Epidermal melanocyte (primary cell): ENCODE data around the gene SLCO2B1.
"Not testable (repeated sequence)": the region's sequence is repeated elsewhere in the genome, so short reads cannot be mapped to it uniquely, and the experiment has no call there.

Source experiments
- DNase-seq: peaks from one replicate; pipeline ENCODE4 v3.0.0; 2011; ENCODE audit warnings: low spot score; ENCODE audit not compliant: insufficient read length

The SLCO2B1 gene, protein sequence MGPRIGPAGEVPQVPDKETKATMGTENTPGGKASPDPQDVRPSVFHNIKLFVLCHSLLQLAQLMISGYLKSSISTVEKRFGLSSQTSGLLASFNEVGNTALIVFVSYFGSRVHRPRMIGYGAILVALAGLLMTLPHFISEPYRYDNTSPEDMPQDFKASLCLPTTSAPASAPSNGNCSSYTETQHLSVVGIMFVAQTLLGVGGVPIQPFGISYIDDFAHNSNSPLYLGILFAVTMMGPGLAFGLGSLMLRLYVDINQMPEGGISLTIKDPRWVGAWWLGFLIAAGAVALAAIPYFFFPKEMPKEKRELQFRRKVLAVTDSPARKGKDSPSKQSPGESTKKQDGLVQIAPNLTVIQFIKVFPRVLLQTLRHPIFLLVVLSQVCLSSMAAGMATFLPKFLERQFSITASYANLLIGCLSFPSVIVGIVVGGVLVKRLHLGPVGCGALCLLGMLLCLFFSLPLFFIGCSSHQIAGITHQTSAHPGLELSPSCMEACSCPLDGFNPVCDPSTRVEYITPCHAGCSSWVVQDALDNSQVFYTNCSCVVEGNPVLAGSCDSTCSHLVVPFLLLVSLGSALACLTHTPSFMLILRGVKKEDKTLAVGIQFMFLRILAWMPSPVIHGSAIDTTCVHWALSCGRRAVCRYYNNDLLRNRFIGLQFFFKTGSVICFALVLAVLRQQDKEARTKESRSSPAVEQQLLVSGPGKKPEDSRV

DNA sequence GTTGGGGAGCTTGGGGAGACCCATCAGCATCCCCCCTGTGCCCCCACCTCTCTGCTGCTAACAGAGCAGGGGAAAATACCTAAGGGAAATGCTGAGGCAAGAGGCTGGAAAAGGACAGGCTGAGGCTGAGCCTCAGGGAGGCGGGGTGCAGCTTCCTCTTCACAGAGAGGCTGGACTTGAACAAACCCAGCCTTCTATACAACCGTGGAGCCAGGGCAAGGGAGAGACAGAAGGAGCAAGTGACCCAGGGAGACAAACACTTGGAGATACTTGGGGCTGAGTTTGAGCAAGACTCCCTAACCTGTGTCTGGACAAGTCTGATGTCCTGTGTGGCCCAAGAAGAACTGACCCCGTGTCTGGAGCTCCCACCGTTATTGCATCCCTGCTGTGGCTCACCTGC lies at the start of gene SLCO2B1:
Gene SLCO2B1, plus strand, starts transcription at position 229 of the 400 bp plus-strand sequence. CDS start 275 bp downstream, outside the sequence.
- no peak for DNase-seq

DNA sequence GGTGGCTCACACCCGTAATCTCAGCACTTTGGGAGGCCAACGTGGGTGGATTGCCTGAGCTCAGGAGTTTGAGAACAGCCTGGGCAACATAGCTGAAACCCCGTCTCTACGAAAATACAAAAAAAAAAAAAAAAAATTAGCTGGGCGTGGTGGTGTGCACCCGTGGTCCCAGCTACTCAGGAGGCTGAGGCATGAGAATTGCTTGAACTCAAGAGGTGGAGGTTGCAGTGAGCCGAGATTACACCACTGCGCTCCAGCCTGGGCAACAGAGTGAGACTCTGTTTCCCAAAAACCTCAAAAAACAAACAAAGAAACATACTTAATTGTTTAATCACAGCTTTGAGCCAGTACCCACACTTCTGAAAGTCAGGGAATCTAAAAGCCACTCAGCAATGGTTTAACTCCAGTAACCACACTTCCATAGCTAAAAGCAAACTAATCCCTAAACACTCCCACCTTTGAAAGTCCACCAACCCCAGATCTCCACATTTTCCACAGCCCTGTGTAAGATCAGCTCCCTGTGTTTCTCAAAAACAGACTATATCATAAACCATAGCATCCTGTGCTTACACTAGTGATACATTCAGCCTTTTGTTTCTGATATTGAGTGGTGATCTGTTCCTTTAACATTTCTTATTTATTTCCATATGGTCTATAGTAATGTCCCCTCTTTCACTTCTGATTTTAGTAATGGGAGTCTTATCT lies 49.3 kb upstream of the SLCO2B1 start:
- DNase-seq, result no peak

DNA sequence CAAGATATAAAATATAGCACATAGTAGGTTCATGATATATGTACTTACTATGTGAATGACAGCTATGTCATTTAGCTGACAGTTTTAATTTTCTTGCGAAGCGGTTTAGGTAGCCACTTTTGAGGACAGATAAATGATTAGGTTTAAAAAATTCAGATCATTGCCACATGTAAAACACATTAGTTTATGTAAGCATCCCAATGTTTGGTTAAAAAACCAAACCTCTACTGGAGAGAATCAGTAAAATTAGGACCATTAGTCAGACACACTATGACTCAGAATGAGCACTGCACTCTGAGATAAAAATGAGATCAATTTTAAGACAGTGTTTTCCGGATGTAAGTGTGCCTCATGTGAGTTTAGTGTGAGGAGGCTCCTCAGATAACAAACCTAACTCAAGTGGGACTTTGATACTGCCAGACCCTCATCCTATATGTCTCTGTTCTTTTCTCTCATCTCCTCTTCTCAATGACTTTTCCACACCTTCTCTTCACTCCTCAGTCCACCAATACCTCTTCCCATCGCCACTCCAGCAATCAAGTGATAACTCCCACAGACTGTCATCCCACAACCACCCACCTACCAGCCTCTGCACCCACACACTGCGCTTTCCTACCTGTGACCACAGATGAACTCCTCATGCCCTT lies 47.4 kb upstream of the SLCO2B1 start:
- no peak for DNase-seq

DNA sequence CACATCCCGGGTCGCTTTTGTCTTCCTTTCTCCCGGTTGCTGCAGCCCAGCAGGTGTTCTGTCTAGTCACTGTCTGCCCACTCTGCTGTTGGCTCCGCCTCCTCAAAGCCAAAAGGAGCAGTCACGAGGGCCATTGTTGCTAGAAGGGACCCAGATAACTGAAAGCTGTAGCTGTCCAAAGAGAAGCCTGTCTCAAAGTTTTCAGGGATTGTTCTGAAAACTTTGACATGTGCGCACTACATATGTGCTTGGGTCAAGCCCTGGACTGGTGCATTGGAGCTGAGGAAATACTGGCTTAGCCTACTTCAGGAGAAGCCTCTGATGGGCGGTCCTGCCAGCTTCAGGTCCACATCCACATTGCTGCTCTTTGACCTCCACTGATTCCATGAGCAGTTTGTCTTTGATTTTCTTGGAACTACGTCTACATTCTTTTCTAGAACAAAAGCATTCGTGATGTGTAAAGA lies 45.4 kb upstream of the SLCO2B1 start:
- no peak for DNase-seq

DNA sequence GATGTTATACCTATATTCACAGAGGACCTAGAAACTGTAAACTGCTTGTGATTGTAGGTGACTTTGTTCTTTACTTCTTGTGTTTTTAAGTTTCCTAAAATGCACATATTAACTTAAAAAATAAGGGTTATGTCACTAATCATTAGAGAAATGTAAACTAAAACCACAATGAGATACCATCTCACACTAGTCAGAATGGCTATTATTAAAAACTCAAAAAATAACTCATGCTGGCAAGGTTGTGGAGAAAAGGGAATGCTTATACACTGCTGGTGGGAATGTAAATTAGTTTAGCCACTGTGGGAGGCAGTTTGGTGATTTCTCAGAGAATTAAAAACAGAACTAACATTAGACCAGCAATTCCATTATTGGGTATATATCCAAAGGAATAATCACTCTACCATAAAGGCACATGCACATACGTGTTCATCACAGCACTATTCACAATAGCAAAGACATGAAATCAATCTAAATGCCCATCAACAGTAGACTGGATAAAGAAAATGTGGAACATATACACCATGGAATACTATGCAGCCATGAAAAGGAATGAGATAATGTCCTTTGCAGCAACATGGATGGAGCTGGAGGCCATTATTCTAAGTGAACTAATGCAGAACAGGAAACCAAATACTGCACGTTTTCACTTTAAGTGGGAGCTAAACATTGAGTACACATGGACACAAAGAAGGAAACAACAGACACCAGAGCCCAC lies 44.8 kb upstream of the SLCO2B1 start:
- not testable (repeated sequence) for DNase-seq

DNA sequence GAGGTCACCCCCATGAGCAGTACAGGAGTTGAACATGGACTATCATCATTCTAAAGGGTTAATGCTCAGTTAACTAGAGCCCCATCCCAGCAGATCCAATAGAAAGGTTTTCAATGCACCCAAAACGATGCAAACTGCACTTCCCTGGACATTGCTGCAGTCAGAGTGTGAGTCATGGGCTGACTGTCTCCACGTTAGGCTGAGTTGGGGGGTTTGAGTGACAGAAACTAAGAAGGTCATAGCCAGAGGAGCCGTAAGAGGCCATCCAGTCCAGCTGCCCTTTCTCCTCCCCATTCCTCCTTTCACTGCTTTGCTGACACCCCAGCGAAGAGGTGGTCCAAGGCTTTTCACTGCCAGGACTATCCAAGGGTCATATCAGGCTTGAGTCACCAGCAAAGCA lies 43.7 kb upstream of the SLCO2B1 start:
- no peak for DNase-seq

DNA sequence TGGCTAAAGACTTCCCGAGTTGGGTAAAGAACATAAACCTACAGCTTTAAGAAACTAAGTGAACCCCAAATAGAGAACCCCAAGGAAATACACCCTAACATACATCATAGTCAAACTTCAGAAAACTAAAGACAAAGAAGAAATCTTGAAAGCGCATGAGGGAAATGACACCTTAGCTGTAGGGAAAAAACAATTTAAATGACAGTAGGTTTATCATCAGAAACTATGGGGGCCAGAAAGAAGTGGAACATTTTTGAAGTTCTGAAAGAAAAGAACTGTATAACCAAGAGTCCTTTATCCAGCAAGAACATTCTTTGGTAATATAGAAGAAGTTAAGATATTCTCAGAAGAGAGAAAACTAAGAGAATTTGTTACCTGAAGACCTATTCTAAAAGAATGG lies 38.7 kb upstream of the SLCO2B1 start:
- no peak for DNase-seq

DNA sequence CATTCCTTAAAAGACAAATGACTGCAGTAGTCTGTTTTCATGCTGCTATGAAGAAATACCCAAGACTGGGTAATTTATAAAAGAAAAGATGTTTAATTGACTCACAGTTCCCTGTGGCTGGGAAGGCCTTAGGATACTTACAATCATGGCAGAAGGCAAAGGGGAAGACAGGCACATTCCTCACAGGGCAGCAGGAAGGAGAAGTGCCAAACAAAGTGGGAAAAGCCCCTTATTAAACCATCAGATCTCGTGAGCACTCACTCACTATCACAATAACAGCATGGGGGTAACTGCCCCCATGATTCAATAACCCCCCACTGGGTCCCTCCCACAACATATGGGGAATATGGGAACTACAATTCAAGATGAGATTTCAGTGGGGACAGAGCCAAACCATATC lies 37.9 kb upstream of the SLCO2B1 start:
- no peak for DNase-seq

DNA sequence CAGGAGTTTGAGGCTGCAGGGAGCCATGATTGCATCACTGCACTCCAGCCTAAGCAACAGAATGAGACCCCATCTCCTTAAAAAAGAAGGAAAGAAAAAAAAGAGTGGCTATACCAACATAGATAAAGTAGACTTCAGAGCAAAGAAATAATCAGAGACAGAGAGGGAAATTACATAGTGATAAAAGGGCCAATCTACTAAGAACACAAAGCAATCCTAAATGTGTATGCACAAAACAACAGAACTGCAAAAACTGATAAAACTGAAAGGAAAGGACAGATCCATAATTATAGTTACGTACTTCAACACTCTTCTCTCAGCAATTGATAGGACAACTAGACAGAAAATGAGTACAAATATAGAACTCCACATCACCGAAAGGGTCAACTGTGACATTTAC lies 36.4 kb upstream of the SLCO2B1 start:
- no peak for DNase-seq

DNA sequence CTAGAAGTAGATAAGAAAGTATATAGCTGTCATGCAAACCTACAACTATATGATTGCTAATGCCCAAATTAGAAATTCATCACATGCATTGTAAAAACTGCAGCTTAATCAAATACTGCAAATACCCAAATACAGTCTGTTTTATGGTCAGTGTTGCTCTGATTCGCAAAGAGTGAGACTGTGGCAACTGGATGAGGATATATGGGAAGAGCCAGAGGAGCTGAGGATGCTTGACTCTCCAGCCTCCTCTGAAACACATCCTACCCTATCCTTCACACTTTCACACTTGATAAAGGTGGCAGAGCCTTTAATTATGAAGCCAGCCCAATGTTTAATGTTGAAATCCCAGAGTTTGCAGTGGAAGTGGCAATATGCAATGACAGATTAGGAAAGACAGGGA lies 32.3 kb upstream of the SLCO2B1 start:
- no peak for DNase-seq

DNA sequence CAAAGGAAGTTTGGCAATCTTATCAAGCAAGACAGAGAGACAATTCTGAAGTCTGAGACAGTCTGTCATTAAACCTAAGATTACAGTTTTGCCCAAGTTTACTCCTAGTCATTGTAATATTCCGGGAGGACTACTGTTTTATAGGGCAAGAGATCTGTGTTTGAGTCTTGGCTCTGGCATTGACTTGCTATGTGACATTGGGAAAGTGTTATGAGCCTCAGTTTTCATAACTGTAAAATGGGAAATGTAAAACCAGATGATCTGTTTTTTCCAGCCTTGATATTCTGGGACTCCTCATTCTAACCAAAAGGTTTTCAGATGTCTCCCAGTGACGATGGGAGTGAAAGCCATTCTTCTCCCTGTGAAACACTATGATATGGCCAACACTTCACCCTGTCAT lies 24.3 kb upstream of the SLCO2B1 start:
- no peak for DNase-seq

DNA sequence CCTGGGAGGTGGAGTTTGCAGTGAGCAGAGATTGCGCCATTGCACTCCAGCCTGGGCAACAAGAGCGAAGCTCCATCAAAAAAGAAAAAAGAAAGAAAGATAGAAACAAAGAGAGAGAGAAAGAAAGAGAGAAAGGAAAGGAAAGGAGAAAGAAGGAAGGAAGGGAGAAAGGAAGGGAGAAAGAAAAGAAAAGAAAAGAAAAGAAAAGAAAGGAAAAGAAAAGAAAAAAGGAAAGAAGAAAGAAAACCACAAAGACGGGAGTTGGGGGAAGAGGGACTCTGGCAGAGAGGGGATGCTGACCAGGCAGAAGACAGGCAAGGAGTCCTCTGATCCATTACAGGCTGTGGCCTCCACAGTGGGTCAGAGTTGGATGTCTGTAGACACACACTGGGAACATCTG lies 18.8 kb upstream of the SLCO2B1 start:
- DNase-seq, result no peak

DNA sequence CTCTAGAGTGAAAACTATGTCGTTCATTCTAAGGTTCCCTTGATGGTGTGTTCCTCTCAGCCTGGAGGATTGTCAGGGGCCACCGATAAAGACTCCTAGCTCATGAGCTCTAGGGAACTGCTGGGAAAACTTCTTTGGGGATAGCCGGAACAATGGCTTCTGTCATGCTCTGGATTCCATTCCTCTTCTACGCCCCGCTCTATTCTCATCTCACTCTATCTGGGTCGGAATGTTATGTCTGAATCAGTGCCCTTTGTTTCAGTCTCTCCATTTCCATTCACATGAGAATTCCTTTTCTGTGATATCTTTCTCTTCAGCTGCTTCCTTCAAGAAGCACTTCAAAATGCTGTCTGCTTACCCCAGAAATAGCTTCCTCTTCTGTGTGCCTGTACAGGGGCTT lies 16.9 kb upstream of the SLCO2B1 start:
- no peak for DNase-seq

DNA sequence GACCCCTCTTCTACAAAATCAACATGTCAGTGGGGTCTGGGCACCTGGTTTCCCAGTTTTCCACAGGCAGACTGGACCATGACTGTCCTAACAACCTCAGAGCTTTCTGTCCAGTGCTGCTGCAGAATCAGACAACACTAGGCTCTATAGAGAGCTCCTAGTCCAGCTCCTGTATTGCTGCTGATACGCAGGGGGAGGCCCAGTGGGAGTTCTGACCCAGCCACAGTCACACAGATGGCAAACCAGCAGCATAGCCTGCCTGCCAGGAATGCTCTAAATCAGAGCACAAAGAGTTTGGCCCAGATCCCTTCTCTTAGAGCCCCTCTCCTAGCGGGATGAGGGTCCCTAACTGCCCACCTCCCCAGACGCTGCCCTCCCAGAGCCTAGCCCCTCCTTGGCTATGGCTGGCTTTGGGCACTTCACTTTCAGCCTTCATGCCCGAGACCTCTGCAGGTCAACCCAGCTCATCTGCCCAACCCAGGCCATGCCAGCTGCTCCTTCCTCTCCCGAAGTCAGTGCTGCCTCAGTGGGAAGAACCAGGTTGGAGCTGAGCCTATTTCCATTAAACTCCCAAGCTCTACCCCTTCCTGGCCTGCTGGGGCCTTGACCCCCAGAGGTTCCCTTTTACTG lies 15.8 kb upstream of the SLCO2B1 start:
- no peak for DNase-seq

DNA sequence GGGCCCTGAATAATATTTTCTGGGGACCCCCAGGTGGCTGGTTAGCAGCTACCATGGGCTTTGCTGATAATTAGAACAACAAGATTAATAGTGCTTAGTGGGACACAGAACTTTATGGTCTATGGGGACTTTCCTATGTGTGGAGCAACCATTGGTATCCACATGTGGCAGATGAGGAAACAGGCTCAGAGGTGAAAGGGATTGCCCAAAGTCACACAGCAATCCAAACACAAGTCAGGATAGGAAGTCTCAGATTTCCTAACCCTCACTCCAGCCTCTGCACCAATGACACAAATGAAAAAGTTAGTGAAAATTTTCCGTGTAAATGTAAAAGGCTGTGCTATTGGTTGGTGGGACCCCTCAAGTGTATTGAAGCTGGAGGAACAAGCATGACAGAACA lies 15.3 kb upstream of the SLCO2B1 start:
- no peak for DNase-seq

DNA sequence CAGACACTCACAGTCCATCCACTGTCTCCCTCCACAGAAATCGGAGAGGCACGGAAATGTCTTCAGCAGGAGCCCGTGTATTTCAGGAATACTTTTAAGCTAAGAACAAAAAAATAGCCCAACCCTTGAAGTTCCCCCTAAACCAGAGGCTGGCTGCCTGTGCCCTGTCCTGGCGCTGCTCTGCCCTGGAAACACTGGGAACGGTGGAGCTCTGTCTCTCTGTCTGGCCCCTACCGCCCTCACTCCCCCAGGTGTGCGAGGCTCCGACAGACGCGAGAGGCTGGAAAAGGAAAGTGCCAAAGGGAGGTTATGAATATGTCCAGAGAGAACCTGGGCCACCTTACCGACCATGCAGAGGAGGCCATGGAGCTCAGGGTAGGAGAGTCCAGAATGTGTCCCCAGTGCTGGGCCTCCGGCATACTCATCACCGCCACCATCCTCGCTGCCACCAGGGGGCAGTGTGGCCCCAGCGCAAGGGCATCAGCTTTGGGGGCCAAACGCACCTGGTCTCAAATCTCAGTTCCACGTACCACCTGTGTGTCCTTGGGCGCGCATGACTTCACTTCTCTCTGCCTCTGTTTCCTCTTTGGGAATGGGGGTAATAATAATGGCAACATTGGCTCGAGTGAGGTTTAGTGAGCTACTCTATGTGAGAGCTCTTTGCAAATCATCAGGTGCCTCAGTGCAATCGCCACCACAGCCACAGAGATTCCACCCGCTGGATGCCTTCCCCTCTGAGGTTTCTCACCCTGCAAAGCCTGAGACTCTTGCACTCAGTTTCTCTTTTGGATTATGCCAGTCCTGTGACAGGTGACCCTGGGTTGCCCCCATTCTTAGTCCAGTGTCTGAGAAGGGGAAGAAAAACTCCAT lies 10.4 kb upstream of the SLCO2B1 start:
- DNase-seq, result no peak

DNA sequence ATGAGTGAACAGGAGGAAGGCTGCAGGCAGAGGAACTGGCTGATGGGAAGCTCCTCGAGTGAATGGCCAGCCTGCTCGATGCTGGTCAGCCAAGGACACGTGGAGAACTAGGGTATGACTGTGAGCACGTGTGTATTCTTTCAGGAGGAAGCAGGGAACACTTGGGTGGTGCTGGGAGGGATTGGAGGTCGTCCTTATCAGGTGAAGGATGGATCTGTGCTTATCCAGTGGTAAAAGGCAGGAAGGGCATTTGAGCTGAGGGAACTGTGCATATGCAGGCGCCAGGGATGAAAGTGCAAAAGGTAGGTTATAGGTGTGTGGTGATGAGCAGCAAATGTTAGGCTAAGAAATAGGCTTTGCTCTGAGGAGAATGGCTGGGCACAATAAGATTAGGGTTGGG lies 9.7 kb upstream of the SLCO2B1 start:
- DNase-seq, result no peak

DNA sequence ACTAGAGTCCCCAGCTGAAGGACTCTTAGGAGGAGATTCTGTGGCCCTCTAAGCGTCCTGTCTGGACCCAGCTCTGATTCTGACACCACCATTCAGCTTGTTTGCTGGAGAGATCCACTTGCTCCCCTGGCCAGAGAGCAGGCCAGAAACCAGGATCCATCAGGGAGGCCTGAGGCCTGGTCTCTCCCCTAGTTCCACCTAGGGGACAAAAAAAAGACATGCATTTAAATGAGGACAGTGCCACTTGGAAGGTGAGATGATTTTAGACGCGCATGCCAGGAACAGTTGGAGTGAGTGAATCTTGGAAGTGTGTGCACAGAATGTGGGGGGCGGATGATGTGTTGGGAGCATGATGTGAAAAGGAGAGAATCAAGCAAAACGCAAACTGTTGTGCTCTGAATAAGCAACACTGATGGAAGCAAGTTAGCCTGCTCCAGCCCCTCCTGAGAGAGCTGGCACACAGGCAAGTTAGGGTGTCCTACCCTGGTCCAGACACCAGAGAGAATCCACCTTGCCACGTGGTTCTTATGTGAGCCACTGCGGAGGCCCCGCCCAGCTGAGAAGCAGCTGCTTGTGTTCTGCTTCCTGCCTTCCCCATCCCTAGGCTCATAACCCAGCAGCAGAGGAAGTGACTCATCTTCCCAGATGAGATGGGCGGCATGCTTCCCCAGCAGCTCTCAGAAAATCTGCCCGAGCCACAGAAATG lies 8.0 kb upstream of the SLCO2B1 start:
- DNase-seq, result peak; percentile 82

DNA sequence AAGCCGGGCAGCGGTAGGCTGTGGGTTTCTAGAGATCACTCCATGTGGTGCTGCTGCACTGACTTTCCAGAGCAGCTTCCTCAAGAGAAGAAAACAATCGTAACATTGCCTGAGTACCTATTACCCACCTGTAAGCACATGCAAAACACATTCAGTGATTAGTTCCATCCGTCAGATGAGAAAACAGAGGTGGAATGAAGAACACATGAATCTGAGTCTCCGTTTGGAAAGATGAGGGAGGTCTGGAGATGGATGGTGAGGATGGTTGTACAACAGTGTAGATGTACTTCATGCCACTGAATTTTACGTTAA lies 7.5 kb upstream of the SLCO2B1 start:
- no peak for DNase-seq
